ENCODE measurements around the gene PRKAR1B. TPM values are rescaled to one million over a fixed set of nuclear protein-coding genes. Genes with fewer than 3 reads are reported as not detected.
A peak's percentile ranks its signal among the peaks of the same experiment; 100 is the strongest.

Gene PRKAR1B
- total RNA-seq, 1 experiment from 2014 or later, result 24.8 TPM

GRCh38 chr7:583410-584121 lies 143.5 kb downstream of the PRKAR1B start:
- CTCF ChIA-PET, result no interaction called here
- H3K9me3 Mint-ChIP-seq (ENCODE audit: low read depth, unreplicated experiment), result peaks cover 5% of the 10 kb centered on the region
- no peaks in the 10 kb centered on the region for H3K27me3 Mint-ChIP-seq (ENCODE audit: unreplicated experiment)
- H3K4me3 Mint-ChIP-seq (ENCODE audit: low read depth, unreplicated experiment), result peak overlapping the region; percentile 3
- no peaks in the 10 kb centered on the region for H3K4me1 Mint-ChIP-seq (ENCODE audit: low read depth, unreplicated experiment)
- intact Hi-C loops (cut with micrococcal nuclease; ENCODE audit: unreplicated experiment), result no loop called here
- TF ChIP-seq CTCF (IDR thresholded peaks at IDR 0.05; ENCODE audit: unreplicated experiment), result no peak
- no peak overlapping the region for H3K27ac Mint-ChIP-seq (ENCODE audit: unreplicated experiment)
- DNase-seq, result no peak
- peaks cover 5% of the 10 kb centered on the region for H3K36me3 Mint-ChIP-seq (ENCODE audit: insufficient read depth, unreplicated experiment)
- BruUV-seq (replicated peaks), result no TSS peak

- BruUV-seq (replicated peaks), result no TSS peak
- no peaks in the 10 kb centered on the region for H3K9me3 Mint-ChIP-seq (ENCODE audit: low read depth, unreplicated experiment)
- no peak for DNase-seq
- H3K36me3 Mint-ChIP-seq (ENCODE audit: insufficient read depth, unreplicated experiment), result no peaks in the 10 kb centered on the region
- H3K27me3 Mint-ChIP-seq (ENCODE audit: unreplicated experiment), result no peaks in the 10 kb centered on the region
- CTCF ChIA-PET, result no interaction called here
- H3K4me1 Mint-ChIP-seq (ENCODE audit: low read depth, unreplicated experiment), result no peaks in the 10 kb centered on the region
- intact Hi-C loops (cut with micrococcal nuclease; ENCODE audit: unreplicated experiment), result no loop called here
- no peak overlapping the region for H3K27ac Mint-ChIP-seq (ENCODE audit: unreplicated experiment)
- H3K4me3 Mint-ChIP-seq (ENCODE audit: low read depth, unreplicated experiment), result no peak overlapping the region
- TF ChIP-seq CTCF (IDR thresholded peaks at IDR 0.05; ENCODE audit: unreplicated experiment), result no peak
These were observed 144.2 kb downstream of the PRKAR1B start for GRCh38 chr7:582931-583330.

GRCh38 chr7:582081-582835 lies 144.8 kb downstream of the PRKAR1B start:
- DNase-seq, result no peak
- BruUV-seq (replicated peaks), result no TSS peak
- no peak for TF ChIP-seq CTCF (IDR thresholded peaks at IDR 0.05; ENCODE audit: unreplicated experiment)
- H3K4me1 Mint-ChIP-seq (ENCODE audit: low read depth, unreplicated experiment), result no peaks in the 10 kb centered on the region
- H3K9me3 Mint-ChIP-seq (ENCODE audit: low read depth, unreplicated experiment), result no peaks in the 10 kb centered on the region
- CTCF ChIA-PET, result no interaction called here
- H3K27ac Mint-ChIP-seq (ENCODE audit: unreplicated experiment), result no peak overlapping the region
- intact Hi-C loops (cut with micrococcal nuclease; ENCODE audit: unreplicated experiment), result no loop called here
- H3K36me3 Mint-ChIP-seq (ENCODE audit: insufficient read depth, unreplicated experiment), result no peaks in the 10 kb centered on the region
- H3K4me3 Mint-ChIP-seq (ENCODE audit: low read depth, unreplicated experiment), result no peak overlapping the region
- H3K27me3 Mint-ChIP-seq (ENCODE audit: unreplicated experiment), result no peaks in the 10 kb centered on the region

GRCh38 chr7:578386-578785 lies 148.7 kb downstream of the PRKAR1B start:
- no peak for TF ChIP-seq CTCF (IDR thresholded peaks at IDR 0.05; ENCODE audit: unreplicated experiment)
- no peaks in the 10 kb centered on the region for H3K4me1 Mint-ChIP-seq (ENCODE audit: low read depth, unreplicated experiment)
- BruUV-seq (replicated peaks), result no TSS peak
- DNase-seq, result no peak
- no peak overlapping the region for H3K4me3 Mint-ChIP-seq (ENCODE audit: low read depth, unreplicated experiment)
- H3K27ac Mint-ChIP-seq (ENCODE audit: unreplicated experiment), result no peak overlapping the region
- no peaks in the 10 kb centered on the region for H3K27me3 Mint-ChIP-seq (ENCODE audit: unreplicated experiment)
- CTCF ChIA-PET, result interaction anchor here (0.6 kb wide), 1 partner anchor 58 kb away, joined by 4 read pairs; no protein-coding TSS in a partner anchor
- intact Hi-C loops (cut with micrococcal nuclease; ENCODE audit: unreplicated experiment), result no loop called here
- H3K36me3 Mint-ChIP-seq (ENCODE audit: insufficient read depth, unreplicated experiment), result peaks cover 7% of the 10 kb centered on the region
- no peaks in the 10 kb centered on the region for H3K9me3 Mint-ChIP-seq (ENCODE audit: low read depth, unreplicated experiment)
